Ascending aorta (tissue), 2 donors: ENCODE results near the gene TWIST1. TPM values are rescaled to one million over a fixed set of nuclear protein-coding genes. Genes with fewer than 3 reads are reported as not detected.

ENCODE experiments used
- DNase-seq, 2 donors: peaks; one replicate each; pipeline ENCODE4 v3.0.0-alpha.2; 2019; ENCODE audit warnings: low spot score in 2 of 2
- H3K27ac ChIP-seq, 2 donors: fragments of 200-600 bp; sonication (generic); one replicate each; pipeline ENCODE4 v1.5.1; 2016 to 2017; ENCODE audit warnings: mild to moderate bottlenecking in 1 of 2
- H3K27me3 ChIP-seq: fragments of 200-600 bp; sonication (generic); one replicate; pipeline ENCODE4 v1.5.1; 2017
- H3K36me3 ChIP-seq, 2 donors: fragments of 200-600 bp; sonication (generic); one replicate each; pipeline ENCODE4 v1.5.1; 2016
- H3K4me1 ChIP-seq, 2 donors: fragments of 200-600 bp; sonication (generic); one replicate each; pipeline ENCODE4 v1.5.1; 2016 to 2017; ENCODE audit warnings: mild to moderate bottlenecking in 1 of 2
- H3K4me3 ChIP-seq, 2 donors: fragments of 200-600 bp; sonication (generic); one replicate each; pipeline ENCODE4 v1.5.1; 2016 to 2017; ENCODE audit warnings: mild to moderate bottlenecking in 1 of 2
- H3K9me3 ChIP-seq, 2 donors: fragments of 200-600 bp; sonication (generic); one replicate each; pipeline ENCODE4 v1.5.1; 2016
- intact Hi-C: fragments of 100-400 bp; cut with DNase I; formaldehyde crosslinking; loops from one replicate; pipeline ENCODE4 v1.15.1; 2023
- total RNA-seq: library from RNA; depleted of rRNA; stranded (reverse); fragments of >200 nt; gene quantifications from one replicate; pipeline ENCODE4 v1.1.0, GENCODE V29; 2016
- TF ChIP-seq, protein P1 (sequence below), 3 experiments: fragments of 200-600 bp in 2 of 3; fragments of 450-650 bp in 1 of 3; sonication (generic) in 2 of 3; IDR thresholded peaks; one replicate each; pipeline ENCODE4 v1.5.1; 2016 to 2019; ENCODE audit warnings: antibody characterized with exemption in 3 of 3, mild to moderate bottlenecking in 1 of 3, moderate library complexity in 1 of 3

The TWIST1 gene
- total RNA-seq, 1 donor from 2014 or later, result 2.0 TPM

DNA sequence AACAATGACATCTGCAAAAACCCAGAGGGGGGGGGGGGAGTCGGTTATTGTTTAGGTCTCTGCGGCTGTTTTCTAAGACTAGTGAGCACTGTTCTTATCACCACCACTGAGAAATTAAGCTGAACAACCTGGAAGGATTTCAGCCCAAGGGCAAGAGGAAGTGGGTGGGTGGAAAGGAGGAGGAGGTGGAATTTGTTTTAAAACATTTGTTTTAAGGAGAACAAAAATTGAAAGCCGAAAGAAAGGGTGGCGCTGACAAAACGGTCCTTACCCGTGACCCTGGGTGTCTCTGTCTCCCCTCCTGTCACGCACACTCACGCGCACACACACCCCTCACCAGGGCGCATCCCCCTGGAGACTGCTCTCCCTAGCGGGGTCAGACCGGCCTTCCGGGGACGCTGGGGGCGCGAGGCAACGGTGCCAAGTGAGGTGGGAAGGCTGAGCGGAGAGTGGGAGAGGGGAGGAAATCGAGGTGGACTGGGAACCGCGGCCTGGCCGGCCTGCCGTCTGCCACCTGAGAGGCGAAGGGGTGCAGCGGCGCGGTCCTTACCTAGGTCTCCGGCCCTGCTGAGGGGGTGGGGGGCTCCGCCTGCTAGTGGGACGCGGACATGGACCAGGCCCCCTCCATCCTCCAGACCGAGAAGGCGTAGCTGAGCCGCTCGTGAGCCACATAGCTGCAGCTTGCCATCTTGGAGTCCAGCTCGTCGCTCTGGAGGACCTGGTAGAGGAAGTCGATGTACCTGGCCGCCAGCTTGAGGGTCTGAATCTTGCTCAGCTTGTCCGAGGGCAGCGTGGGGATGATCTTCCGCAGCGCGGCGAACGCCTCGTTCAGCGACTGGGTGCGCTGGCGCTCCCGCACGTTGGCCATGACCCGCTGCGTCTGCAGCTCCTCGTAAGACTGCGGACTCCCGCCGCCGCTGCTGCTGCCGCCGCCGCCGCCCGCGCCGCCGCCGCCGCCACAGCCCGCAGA, 1.0 kb downstream of the TWIST1 start:
- TF ChIP-seq, protein P1, sequence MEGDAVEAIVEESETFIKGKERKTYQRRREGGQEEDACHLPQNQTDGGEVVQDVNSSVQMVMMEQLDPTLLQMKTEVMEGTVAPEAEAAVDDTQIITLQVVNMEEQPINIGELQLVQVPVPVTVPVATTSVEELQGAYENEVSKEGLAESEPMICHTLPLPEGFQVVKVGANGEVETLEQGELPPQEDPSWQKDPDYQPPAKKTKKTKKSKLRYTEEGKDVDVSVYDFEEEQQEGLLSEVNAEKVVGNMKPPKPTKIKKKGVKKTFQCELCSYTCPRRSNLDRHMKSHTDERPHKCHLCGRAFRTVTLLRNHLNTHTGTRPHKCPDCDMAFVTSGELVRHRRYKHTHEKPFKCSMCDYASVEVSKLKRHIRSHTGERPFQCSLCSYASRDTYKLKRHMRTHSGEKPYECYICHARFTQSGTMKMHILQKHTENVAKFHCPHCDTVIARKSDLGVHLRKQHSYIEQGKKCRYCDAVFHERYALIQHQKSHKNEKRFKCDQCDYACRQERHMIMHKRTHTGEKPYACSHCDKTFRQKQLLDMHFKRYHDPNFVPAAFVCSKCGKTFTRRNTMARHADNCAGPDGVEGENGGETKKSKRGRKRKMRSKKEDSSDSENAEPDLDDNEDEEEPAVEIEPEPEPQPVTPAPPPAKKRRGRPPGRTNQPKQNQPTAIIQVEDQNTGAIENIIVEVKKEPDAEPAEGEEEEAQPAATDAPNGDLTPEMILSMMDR (IDR thresholded peaks at IDR 0.05), result no peak
- H3K4me3 ChIP-seq, result peak overlapping the region; percentile 81 to 82
- intact Hi-C loops, result loop anchor here (5.0 to 10.0 kb wide), 7 partner anchors 249 to 892 kb away; partner anchors contain the start of gene HDAC9
- H3K4me1 ChIP-seq, result peaks cover 3 to 16% of the 10 kb centered on the region in 2 donors
- peak overlapping the region; percentile 78 to 89 for H3K27ac ChIP-seq
- H3K9me3 ChIP-seq, result no peaks in the 10 kb centered on the region
- H3K27me3 ChIP-seq, result no peaks in the 10 kb centered on the region
- peak in 1 of 2 donors; percentile 62 for DNase-seq
- no peaks in the 10 kb centered on the region for H3K36me3 ChIP-seq

DNA sequence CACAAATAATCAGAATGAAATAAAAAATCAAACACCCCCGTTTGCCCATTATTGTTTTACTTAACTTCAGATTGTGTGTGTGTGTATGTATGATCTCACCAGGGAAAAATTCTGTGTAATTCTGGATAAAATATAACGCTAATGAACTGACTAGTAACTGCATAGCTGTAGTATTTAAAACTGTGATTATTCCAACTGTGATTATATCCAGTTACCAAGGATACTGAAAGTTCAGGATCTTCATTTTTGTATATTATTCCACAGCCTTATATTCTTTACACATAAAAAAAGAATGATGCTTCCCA, 2.9 kb downstream of the TWIST1 start:
- DNase-seq, result no peak
- TF ChIP-seq, protein P1 (IDR thresholded peaks at IDR 0.05), result no peak
- Histone ChIP-seq H3K4me1 (peaks cover 3 to 16% of the 10 kb centered on the region in 2 donors), H3K36me3 (no peaks in the 10 kb centered on the region), H3K4me3 (peak overlapping the region; percentile 39 to 81), H3K27ac (peak overlapping the region in 1 of 2 donors; percentile 17), H3K27me3 (no peaks in the 10 kb centered on the region), H3K9me3 (no peaks in the 10 kb centered on the region)
- intact Hi-C loops, result loop anchor here (10.0 kb wide), 3 partner anchors 540 to 890 kb away; partner anchors contain the start of gene HDAC9

DNA sequence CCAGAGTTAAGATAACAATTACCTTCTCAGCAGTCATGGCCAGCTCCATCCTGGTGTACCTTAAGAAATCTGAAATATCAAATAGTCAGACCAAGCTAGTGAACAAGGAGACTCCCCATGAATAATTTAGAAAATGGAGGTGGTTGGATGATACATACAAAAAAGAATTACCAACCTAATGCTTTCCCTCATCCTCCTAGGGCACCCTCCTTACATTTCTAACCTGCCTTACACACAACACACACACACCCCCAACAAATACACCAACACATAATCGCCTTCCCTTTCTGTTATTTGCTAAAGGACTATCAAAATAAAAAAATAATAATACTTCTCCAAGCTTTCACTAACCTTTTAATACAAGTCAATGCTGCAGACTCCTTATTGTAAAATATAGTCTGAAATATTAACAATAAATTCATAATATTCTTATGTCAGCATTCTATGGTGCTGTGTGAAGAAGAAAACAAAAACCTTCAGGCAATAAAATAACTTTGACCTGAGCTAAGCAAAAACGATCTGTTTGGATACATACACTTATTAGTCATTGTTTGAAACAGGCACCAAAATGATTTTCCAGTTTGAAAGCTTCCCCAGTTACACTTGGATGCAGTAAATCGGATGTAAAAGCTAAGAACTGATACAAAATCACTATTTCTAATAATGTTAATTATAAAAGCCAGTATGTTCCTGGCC, 3.4 kb downstream of the TWIST1 start:
- intact Hi-C loops, result loop anchor here (10.0 kb wide), 3 partner anchors 539 to 889 kb away; partner anchors contain the start of gene HDAC9
- peaks cover 3 to 16% of the 10 kb centered on the region in 2 donors for H3K4me1 ChIP-seq
- DNase-seq, result no peak
- peak overlapping the region; percentile 39 to 81 for H3K4me3 ChIP-seq
- peak overlapping the region in 1 of 2 donors; percentile 17 for H3K27ac ChIP-seq
- no peaks in the 10 kb centered on the region for H3K27me3 ChIP-seq
- no peaks in the 10 kb centered on the region for H3K9me3 ChIP-seq
- TF ChIP-seq, protein P1 (IDR thresholded peaks at IDR 0.05), result no peak
- no peaks in the 10 kb centered on the region for H3K36me3 ChIP-seq

DNA sequence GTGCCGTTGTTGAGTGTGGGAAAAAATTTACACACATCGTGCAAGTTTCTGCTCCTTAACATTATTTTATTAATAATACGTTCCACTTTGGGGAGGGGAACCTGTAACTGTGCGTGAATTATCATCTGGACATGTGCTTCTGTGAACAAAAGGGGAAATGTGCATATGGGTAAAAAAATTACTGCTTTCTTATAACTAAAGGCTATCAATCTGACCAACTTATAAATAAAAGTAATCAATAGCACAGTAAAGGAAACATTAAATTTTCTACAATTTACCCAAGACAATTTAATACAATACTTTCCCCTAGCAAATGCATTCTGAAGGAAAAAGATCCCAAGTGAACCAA, 4.5 kb downstream of the TWIST1 start:
- H3K9me3 ChIP-seq, result no peaks in the 10 kb centered on the region
- H3K27ac ChIP-seq, result peak overlapping the region in 1 of 2 donors; percentile 76
- intact Hi-C loops, result loop anchor here (10.0 kb wide), 3 partner anchors 538 to 888 kb away; partner anchors contain the start of gene HDAC9
- peaks cover 3 to 12% of the 10 kb centered on the region in 2 donors for H3K4me1 ChIP-seq
- H3K4me3 ChIP-seq, result peak overlapping the region in 1 of 2 donors; percentile 81
- TF ChIP-seq, protein P1 (IDR thresholded peaks at IDR 0.05), result no peak
- H3K27me3 ChIP-seq, result no peaks in the 10 kb centered on the region
- no peaks in the 10 kb centered on the region for H3K36me3 ChIP-seq
- DNase-seq, result no peak

DNA sequence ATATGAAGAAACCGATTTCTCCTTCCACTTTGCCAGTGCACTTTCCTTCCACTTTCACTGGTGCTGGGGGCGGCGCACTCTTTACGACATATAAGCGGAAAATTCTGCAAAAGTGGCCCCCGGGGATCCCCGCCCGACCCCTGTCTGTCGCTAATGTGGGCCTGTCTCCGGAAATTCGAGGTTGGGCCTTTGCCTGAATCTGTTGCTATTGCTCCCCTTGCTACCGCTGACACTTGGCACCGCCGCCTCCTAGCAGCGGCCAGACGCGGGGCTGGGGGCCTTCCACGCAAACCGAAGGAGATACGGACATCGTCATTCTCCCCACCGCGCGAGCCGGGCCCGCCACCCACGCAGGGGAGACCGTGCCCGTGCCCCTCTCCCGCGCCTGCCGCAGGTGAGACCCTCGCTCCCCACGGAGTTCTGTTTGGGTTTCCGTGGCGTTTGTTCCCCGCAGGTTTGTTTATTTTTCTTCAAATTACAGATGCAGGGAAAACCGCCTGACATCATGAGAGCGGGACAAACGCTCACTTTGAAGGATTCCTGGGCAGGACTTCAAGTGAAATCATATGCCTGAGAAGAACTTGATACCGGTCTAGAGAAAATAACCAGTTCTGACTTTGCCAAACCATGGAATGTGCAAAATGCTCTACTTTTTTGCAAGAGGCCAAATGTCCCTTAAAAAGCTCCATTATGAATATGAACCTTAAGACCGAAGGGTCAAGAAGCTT, 5.0 kb downstream of the TWIST1 start:
- TF ChIP-seq, protein P1 (IDR thresholded peaks at IDR 0.05), result no peak
- Histone ChIP-seq H3K27ac (peak overlapping the region; percentile 64 to 76), H3K36me3 (no peaks in the 10 kb centered on the region), H3K4me3 (peak overlapping the region; percentile 40 to 81), H3K4me1 (peaks cover 3 to 12% of the 10 kb centered on the region in 2 donors), H3K27me3 (no peaks in the 10 kb centered on the region), H3K9me3 (no peaks in the 10 kb centered on the region)
- no peak for DNase-seq
- intact Hi-C loops, result loop anchor here (10.0 kb wide), 3 partner anchors 538 to 888 kb away; partner anchors contain the start of gene HDAC9
